G401 (cell line): ENCODE data around the gene PRPF40B. TPM values are rescaled to one million over a fixed set of nuclear protein-coding genes. Genes with fewer than 3 reads are reported as not detected.

Experiments
- DNase-seq: peaks from one replicate; pipeline ENCODE4 v3.0.0-alpha.2; 2015; ENCODE audit warnings: low spot score
- in situ Hi-C: cut with HindIII; loops from 2 replicates; pipeline ENCODE4 v1.10.0; 2016; ENCODE audit warnings: low sequenced_read_pairs, mixed read lengths
- total RNA-seq: library from RNA; depleted of rRNA; stranded (reverse); fragments of >200 nt; shearing (Covaris generic); gene quantifications from 2 replicates; pipeline ENCODE4 v1.2.3, GENCODE V29; 2014

Gene PRPF40B
- total RNA-seq, 1 experiment from 2014 or later, result 11.2 TPM

DNA sequence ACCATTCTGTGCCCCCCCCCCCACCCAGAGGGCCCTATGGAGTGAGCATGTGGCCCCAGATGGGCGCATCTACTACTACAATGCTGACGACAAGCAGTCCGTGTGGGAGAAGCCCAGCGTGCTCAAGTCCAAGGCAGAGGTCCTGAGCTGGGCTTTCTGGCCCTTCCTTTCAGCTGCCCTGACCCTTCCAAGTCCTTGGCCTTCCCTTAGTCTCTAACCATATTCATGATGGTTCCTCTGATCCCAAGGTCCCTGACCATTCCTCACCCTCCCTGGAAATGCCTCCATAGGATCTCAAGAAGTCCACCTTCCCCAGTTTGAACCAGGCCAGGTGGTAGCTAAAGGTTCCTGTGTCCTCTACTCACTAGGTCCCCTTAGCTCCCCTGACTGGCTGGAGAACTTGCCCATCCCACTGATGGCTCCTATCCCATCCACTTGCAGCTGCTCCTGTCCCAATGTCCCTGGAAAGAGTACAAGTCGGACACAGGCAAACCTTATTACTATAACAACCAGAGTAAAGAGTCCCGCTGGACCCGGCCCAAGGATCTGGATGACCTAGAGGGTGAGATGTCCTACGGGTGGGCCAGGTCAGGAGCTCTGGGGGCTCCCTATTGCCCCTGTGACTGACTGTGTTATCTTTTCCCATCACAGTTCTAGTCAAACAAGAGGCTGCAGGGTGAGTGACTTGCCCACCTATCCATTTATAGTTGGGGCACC, 9.8 kb downstream of the PRPF40B start:
- in situ Hi-C loops, result no loop called here
- DNase-seq, result no peak

GRCh38 chr12:49633703-49634345, 10.5 kb downstream of the PRPF40B start:
- DNase-seq, result no peak
- in situ Hi-C loops, result no loop called here

- no peak for DNase-seq
- in situ Hi-C loops, result no loop called here
Observed at GRCh38 chr12:49635036-49635435, 11.7 kb downstream of the PRPF40B start.

- in situ Hi-C loops, result no loop called here
- DNase-seq, result no peak
Observed at GRCh38 chr12:49635656-49636055, 12.3 kb downstream of the PRPF40B start.

- no peak for DNase-seq
- in situ Hi-C loops, result no loop called here
Observed at GRCh38 chr12:49636574-49636973, 13.2 kb downstream of the PRPF40B start.

DNA sequence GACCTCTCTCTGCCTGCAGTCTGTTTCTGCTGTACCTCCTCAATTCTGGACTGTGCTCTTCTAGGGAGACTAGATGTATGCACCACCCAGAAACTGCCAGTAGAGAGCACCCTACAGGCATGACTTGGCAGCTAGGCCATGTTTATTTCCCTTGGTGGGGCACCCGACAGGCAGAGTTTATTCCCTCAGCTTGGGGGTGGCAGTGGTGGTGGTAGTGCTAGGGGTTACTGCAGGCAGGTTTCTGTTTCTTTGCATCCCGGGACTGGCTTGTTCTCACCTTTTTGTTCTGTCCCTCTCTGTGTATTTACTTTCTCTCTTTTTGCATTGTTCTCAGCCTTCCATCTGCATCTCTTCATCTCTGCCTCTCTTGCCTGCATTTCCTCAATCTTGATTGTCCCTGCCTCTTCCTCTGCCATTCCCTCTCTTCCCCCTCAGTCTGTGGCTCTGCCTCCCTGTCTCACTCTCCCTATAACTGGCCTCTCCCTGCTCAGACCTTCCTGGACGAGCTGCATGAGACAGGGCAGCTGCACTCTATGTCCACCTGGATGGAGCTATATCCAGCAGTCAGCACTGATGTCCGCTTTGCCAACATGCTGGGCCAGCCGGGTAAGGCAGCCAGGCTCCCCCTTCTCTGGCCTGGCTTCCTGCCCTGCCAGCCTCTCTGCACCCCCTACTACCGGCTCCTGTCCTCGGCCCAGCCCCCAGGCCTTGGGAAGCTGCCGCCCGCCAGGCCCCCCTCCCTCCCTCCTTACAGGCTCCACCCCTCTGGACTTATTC, 13.8 kb downstream of the PRPF40B start:
- peak; percentile 92 for DNase-seq
- in situ Hi-C loops, result no loop called here

DNA sequence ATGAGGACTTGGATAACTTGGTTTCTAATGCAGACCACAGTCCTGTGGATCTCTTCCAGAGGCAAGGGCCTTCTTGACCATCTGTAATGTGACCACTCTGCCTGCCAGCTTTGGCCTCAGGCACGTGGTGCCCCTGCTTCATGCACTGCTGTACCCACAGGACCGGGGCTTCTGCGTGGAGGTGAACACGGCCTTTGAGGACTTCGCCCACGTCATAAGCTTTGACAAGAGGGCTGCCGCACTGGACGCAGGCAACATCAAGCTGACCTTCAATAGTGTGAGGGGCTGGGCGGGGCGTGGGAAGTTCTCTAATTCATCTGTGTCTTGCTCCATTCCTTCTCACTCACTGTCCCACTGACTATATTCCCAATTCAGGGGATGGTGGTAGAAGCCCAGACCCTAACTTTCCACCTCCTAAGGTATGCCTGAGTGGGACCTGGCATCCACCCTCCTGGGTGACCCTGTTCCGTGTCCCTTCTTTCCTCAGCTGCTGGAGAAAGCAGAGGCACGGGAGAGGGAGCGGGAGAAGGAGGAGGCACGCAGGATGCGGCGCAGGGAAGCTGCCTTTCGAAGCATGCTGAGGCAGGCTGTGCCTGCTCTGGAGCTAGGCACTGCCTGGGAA, 18.5 kb downstream of the PRPF40B start:
- no peak for DNase-seq
- in situ Hi-C loops, result no loop called here

- DNase-seq, result no peak
- in situ Hi-C loops, result no loop called here
Observed at GRCh38 chr12:49642370-49642802, 19.0 kb downstream of the PRPF40B start.

DNA sequence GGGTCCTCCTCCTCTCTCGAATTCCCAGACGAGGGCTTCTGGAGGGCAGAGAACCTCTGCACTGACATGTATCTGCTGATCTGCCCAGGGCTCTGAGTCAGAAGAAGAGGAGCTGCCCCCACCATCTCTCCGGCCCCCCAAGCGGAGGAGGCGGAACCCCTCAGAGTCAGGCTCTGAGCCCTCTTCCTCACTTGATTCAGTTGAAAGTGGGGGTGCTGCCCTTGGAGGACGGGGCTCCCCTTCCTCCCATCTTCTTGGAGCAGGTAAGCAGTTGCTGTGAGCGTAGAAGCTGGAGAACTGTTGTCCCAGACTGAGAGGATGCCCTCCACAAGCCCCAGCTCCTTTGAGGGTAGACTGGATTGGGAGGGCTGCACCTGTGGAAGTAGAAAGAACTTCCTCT, 19.8 kb downstream of the PRPF40B start:
- no peak for DNase-seq
- in situ Hi-C loops, result no loop called here

DNA sequence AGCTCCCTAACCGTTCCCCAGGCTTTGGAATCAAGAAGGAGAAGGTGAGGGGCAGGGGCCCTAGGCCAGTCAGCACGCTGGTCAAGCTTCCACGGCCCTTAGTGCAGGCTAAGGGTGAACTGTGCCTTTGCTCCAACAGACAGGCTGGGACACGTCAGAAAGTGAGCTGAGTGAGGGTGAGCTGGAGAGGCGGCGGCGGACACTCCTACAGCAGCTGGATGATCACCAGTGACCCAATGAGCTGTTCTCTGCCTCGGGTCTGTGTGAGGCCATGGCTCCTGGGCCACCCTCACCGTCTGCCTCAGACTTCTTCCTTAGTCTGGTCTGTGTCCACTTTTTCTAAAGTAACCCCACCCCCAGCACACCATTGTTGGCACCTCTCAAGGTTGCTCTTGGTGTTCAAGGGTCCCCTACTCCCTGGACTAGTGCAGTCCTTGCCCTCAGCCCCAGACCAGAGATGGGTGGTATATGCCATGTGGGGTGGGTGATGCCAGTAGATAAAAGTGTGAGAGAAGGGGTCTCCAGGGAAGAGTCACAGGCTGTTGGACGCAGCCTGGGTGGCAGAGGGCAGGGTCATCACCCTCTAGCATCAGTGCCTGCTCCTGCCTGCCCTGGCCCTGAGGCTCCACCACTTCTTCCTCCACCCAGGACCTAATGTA, 20.7 kb downstream of the PRPF40B start:
- in situ Hi-C loops, result no loop called here
- no peak for DNase-seq

GRCh38 chr12:49644620-49644994, 21.2 kb downstream of the PRPF40B start:
- DNase-seq, result peak; percentile 87
- in situ Hi-C loops, result no loop called here

DNA sequence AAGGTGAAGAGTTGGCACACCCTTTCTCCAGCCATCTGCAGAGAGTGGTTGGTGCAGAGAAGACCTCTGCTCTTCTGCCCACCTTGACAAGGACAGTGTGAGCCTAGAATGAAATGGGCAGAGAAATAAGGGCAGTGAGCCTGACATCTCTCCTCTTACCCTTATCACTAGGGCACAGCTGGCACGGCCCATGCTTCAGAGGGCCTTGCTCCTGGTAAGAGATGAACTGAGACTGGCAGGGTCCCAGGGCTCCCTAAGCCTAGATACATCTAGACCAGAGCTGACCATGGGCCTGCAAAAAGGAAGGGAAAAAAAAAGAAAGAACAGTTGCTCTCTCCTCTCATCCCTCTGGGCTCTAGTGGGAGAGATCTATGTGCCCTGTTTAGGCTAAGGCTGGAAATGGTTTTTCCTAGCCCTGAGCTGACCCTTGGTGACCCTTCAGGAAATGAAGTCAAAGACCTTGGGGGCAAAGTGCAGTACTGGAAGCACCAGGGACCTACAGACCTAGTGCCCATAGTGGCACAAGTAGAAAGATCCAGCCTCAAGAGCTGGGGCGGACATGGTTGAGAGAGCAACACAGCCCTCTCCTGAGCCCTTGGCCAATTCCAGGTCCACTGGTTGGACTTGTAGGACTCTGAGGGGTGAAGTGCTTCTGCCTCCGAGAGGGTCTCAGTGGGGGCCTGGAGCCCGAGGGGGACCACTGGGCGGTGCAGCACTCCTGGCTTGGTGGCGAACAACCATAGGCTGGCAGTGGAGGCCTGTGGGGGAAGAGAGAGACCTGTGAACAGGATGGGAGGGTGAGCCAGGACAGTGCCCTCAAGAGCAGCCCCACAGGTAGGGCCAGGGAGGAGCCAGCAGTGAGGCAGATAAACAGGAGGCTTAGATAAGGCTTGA, 22.0 kb downstream of the PRPF40B start:
- in situ Hi-C loops, result no loop called here
- no peak for DNase-seq

DNA sequence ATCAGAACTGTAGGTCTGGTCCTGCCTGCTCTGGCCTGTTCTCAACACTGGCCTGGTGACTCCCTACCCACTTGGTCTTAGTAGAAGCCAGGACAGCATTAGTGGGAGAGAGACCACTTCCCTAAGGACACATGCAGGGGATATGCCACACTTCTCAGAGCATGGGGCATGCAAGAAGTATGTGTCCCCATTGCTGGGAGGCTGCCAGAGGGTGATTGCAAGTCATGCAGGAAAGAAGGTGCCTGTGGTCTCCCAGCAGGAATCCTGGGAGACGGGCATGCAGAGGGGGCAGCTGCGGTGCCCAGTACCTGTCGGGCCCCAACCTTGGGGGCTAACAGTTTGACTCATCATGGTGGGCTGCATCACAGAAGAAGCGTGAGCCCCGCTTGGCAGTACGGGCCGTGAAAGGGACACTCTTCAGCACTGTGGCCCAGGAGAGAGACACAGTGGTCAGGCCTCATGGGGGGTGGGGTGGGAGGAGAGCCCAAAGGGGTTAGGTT, 23.0 kb downstream of the PRPF40B start:
- DNase-seq, result no peak
- in situ Hi-C loops, result no loop called here

DNA sequence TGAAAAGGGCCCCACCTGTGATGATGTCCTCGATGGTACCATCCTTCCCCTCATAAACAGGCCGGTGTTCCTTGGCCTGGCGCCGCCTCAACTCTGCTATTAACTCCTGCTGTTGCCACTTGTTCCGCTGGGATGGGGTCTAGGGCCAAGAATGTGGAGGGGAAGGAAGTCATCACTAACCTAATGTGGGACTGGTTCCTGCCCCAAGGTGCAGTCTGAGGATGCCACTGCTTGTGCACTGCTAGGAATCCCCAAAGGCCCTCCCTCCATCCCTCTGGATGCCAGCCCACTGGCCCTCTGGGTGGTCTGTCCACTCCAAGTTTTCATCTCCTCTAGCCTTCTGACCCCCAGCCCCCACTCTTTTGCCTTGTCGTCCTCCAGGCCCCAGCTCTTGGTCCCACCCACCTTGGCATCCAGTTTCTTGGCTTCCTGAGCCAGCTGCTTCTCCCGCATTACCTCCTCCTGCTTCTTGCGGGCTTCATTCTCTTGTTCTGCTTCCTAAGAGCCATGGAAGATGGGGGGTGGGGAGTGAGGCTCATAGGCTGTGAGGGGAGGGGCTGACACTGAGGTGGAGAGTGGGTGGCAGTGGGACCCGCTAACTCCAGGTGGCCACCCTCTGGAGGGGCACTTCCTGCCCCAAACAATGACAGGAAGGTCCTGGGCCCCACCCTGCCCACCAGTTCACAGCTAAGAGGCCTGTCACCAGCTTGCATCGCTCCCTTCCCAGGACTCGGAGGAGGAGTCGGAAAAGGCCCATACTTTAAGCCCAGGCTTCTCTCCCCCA, 23.7 kb downstream of the PRPF40B start:
- no peak for DNase-seq
- in situ Hi-C loops, result no loop called here

- in situ Hi-C loops, result no loop called here
- DNase-seq, result no peak
Observed at GRCh38 chr12:49647827-49648711, 24.7 kb downstream of the PRPF40B start.

DNA sequence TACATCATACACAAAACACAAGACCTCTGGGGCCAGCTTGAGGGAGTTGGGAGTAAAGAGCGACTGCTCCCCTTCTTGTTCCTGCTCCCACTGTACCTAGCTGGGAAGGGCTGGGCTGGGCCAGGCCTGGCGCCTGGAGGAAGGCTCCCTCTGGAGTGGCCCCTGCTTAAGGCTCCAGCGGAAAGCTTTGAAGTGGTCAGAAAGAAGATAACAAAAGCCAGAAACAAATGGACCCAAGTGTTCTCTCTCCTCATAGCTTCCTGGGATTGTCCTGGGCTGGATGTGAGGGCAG, 25.3 kb downstream of the PRPF40B start:
- in situ Hi-C loops, result no loop called here
- no peak for DNase-seq

DNA sequence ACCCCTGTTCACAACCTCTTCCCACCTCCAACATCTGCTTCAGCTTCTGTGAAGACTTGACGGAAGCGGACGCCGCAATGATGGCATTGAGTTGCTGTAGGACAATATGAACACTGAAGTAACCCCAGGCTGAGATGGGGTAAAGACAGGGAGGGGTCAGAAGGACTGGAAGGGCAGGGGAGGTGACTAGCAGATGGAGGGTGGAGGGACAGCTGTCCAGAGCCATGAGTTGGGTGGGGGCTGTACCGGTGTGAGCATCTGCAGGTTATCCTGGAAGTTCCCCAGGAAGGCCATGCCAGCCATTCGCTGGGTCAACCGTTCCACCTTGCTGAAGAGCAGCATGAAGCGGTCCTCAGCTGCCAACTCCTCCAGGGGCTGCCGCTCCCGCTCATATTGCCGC, 26.1 kb downstream of the PRPF40B start:
- no peak for DNase-seq
- in situ Hi-C loops, result no loop called here
